C1 segment of cervical spinal cord (tissue), 14 donors: Measurements from ENCODE around the gene CBARP.

ENCODE experiments used
- DNase-seq, 14 donors: peaks; one replicate each; lab custom pipeline; 2025; lab: John Stamatoyannopoulos, UW

Gene CBARP

DNA sequence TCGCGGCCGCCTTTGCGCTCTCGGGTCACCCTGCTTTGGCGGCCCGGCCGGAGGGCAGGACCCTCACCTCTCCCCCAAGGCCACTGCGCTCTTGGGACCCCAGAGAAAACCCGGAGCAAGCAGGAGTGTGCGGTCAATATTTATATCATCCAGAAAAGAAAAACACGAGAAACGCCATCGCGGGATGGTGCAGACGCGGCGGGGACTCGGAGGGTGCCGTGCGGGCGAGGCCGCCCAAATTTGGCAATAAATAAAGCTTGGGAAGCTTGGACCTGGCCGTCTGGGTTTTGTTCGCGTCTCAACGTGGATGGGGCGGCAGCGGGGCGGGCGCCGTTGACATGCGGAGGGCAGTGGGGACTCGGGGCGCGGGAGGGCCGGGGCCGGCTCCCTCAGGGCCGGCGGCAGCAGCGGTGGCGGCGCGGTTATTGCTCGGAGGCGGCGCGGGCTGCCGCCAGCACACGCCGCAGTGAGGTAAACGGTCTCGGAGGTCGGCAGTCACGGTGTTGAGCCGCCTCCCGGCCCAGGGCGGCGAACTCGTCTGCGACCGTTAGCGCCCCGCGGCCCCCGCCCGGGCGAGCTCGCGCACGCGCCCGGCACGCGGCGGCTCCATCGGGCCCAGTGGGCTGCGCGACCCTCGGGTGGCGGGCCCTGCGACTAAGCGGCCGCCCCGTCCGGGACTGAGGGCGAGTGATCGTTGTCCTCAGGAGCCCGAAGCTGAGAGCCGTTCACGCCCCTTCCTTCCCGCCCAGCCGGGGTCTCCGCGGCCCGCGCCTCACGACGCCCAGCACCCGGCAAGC, 9.4 kb downstream of the CBARP start:
- DNase-seq, result no peak

DNA sequence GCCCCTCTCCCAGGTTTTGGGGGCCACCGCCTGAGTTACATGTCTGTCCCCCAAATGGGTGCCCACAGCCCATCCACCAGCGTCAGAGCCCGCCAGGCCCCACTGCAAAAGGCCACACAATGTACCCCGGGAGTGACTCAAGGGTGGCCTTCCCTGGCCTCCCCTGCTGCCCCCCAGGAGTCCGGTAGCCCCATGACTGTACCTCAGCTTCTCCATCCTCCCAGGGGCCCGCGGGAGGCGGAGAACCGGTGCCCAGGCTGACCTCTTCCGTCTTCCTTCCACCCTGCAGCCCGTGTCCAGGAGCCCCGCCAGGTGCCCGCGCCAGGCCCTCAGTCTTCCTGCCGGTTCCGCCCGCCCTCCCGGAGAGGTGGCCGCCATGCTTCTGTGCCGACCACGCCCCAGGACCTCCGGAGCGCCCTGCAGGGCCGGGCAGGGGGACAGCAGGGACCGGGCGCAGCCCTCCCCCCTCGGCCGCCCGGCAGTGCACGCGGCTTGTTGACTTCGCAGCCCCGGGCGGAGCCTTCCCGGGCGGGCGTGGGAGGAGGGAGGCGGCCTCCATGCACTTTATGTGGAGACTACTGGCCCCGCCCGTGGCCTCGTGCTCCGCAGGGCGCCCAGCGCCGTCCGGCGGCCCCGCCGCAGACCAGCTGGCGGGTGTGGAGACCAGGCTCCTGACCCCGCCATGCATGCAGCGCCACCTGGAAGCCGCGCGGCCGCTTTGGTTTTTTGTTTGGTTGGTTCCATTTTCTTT, 10.3 kb downstream of the CBARP start:
- DNase-seq, result no peak

DNA sequence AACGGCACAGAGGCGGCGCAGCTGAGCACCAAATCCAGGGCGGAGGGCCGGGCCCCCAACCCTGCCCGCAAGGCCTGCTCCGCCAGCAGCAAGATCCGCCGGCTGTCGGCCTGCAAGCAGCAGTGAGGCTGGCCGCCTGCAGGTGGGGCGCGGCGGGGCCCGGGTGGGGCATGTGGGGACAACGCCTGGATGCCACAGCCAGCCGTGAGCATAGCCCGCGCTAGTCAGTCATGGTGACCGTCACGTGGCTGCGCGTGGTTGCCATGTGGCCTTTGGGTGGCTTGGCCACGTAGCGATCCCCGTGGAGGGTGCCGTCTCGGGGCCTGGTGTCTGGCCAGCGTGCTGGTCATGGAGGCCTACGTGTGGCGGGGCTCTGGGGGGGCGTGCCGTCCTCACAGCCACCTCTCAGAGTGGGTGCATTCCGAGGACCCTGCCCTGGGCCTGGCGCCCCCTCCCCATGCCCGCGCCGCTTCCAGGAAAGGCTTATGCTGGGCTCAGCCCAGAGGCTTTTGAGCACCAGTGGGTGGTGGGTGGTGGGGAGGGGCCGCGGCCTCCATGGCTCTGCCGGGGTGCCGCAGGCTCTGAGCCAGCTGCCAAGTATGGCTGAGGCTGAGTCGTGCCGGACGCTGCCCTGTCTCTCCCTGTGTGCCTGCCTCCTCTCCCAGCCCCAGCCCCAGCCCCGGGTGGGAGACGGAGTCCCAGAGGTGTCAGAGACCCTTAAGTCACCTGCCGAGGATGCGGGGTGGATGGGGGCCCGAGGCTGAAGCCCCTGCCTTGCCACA, 11.1 kb downstream of the CBARP start:
- no peak for DNase-seq

DNA sequence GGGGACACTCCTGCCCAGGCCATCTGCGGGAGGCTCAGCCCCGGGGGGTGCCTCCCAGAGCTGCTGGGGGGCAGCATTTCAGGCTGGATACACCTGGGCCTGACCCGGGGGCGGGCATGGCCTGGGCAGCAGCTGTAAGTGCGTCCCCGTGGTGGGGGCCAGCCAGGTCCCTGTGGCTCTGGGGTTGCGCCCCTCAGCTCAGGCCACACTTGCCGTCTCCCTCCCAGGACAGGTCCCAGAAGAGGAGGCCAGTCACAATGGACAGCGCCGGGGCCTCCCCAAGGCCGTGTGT, 11.6 kb downstream of the CBARP start:
- no peak for DNase-seq

DNA sequence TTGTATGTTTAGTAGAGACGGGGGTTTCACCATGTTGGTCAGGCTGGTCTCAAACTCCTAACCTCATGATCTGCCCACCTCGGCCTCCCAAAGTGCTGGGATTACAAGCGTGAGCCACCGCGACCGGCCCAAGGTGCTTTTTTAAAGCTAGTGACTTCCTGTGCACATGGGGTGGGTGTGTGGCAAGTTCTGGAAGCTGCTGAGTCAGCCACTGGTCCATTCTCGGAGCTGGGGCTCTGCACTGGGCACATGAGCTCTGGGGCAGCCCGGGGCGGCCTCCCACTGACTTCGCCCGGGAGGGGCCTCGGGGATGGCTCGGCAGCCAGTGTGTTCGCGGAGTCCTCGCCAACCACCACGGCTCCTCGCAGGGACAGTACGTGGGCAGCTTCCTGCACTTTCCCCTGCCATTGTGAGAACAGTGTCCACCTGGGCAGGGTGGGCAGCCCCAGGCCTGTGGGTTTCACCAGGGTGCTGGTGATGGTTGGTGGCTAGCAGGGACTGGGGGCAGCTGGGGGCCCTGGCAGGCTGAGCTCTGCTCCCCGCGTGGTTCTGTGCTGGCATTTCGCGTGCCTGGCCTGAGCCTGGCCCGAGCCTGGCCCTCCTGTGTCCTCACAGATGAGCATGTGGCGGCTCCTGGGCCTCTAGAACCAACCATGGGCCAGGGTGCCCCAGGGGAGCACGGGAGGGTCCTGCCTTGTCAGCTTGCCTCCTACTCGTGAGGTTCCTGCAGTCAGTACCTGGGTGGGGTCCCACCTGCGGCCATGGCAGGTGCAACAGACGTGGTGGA, 12.2 kb downstream of the CBARP start:
- peak in 2 of 14 donors; percentile 6 to 47 for DNase-seq

DNA sequence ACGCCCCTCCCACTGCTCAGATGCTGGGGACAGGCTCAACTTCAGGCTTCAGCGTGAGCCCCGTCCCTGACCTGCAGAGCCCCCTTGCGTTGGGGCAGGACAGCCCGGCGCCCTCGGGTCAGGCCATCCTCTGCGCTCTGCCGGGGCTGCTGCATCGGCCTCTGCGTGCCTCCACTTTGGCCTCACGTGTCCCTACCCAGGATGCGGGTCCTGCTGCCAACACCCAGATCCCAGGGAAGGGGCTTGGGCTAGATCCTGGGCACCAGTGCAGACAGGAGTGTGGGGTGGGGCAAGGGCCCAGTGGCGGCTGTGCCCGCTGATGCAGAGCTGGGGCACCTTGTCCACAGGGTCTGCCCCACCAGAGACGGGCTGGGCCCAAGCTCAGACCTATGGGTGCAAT, 13.0 kb downstream of the CBARP start:
- DNase-seq, result no peak

DNA sequence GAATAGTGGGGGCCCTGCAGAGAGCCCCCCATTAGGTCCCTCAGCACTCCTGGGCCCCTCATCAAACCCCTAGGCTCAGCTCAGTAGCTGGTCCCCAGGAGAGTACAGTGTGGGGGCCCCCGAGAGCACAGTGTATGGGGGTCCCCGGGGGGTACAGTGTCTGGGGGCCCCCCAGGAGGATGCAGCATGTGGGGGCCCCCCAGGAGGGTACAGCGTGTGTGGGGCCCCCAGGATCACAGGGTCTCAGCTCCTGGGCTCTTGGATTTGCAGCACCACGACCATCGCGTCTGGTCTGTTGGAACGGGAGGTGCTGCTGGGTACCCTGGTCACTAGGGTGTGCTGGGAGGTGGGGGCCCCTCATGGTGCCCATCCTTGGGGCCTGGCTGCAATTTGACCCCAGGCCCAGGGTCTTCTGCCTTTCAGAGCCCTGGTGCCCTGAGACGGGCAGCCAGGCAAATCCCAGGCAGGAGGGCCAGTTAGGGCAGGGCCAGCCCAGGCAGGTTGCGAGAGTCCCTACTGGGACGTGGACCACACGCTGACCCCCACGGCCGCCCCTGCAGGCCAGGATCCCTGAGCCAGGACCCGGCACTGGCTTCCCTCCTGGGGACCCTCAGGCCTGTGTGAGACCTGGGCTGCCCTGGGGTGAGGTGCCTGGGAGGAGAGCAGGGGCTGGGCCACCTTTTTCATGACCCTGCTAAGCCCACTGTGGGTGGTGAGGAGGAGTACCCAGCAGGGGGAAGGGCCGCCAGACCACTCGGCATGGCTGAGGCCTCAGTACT, 13.6 kb downstream of the CBARP start:
- DNase-seq, result no peak

DNA sequence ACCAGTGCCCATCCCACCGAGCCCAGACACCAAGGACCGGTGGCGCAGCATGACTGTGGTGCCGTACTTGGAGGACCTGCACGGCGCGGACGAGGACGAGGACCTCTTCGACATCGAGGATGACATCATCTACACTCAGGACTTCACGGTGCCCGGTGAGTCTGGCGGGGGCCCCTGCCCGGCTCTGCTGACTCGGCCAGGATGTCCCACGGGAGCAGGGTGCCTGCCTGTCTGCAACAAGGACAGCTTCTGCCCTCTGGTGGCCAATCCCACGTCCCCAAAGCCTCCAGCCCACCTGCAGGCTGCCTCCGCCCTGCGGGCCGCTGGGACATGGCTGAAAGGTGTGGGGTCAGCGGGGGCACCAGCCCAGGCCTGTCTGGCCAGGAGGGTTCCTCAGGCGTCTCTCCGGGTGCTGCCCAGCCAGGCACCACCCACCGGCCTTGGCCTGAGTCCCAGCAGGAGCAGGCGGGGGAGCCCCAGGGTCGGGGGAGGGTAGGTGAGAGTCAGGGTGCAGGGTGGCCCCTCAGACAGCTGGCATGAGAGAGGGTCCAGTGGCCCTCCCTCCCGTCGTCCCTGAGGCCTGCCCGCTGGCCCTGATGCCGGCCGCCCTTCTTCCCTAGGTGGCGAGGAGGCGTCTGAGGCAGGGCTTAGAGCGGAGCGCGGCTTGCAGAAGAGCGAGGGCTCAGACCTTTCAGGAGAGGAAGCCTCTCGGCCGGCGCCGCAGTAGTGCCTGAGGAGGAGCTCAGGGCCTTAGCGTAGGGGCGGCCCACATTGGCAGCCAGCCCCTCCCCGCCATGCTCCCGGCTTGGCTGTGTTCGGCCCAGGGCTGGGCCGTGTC, 14.6 kb downstream of the CBARP start:
- DNase-seq, result peak in 1 of 14 donors; percentile 30

DNA sequence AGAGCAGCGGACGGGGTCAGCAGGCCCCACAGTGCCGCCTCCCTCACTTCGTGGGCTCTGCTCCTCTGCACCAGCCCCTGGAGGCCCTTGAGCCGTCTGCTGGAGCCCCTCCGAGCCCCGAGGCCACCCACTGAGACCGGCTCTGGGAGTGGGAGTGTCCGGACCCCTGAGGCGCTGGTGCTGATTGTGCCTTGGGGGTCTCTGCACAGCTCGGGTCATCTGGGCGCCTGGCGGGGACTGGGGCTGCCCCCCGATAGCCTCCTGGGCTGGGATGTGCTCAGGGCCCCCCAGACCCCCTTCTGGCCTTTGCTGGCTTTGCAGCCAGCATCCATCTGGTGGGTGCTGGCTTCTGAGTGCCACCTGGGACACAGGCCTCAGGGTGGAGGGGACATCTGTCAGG, 15.4 kb downstream of the CBARP start:
- DNase-seq, result no peak

DNA sequence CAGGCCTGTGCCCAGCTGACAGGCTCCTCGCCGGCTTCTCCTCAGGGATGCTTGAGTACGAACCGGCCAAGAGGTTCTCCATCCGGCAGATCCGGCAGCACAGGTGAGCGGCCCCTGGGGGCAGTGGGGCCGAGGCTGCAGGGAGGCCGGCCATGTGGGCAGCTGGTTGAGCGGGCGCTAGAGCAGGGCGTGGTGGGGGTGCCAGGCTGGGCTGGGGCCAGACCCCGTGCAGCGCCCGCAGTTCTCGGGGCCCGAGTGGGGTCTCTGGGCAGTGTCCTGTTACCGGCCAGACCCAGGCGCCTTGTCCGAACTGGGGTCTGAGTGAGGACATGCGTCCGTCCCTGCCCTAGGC, 15.9 kb downstream of the CBARP start:
- DNase-seq, result no peak

DNA sequence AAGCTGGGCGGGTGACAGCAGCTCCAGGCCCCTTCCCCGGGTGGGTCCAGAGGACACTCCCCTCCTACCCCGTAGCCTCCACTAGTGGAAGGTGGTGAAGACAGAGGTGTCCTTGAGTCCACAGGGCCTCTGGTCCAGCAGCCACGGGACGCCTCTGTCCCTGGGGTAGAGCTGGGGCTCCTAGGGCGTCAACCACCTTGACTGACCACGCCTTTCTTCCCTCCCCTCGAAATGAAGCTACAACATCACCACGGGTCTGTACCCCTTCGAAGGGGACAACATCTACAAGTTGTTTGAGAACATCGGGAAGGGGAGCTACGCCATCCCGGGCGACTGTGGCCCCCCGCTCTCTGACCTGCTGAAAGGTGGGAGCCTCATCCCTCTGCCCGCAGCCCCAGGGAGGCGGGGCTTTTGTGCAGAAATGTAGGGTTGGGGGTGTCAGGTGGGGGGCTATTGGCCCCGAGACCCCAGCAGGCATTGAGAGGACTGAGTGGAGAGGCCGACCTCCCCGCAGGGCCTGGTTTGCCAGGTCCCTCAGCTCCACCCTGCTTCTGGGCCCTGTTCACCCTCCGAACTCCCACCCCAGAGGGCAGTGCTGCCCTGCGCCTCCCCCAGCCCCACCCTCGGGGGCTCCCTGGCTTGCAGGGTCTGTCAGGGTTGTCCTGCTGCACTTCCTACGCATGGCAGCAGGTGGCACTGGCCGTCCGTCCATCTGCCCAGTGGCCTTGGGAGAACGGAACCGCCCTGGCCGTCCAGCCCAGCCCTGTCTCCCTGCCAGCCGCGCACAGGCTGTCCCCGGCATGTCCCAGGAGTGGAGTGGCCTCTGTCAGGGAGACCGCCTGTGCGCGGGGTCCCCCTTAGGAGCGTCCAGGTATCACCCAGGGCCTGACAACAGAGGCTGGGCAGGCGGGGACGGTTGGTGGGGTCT, 16.6 kb downstream of the CBARP start:
- peak in 10 of 14 donors; percentile 12 to 77 (median 44) for DNase-seq

DNA sequence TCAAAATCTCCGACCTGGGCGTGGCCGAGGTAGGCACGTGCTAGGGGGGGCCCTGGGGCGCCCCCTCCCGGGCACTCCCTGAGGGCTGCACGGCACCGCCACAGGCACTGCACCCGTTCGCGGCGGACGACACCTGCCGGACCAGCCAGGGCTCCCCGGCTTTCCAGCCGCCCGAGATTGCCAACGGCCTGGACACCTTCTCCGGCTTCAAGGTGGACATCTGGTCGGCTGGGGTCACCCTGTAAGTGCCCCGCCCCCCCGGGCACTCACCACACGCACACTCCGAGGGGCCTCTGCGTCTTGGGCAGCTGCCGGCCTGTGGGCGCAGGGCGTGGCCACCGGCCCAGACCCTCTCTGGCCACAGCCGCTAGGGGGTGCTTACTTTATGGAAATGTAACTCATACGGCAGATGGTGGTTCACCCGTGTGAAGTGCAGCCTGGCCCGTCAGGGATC, 17.3 kb downstream of the CBARP start:
- DNase-seq, result no peak

DNA sequence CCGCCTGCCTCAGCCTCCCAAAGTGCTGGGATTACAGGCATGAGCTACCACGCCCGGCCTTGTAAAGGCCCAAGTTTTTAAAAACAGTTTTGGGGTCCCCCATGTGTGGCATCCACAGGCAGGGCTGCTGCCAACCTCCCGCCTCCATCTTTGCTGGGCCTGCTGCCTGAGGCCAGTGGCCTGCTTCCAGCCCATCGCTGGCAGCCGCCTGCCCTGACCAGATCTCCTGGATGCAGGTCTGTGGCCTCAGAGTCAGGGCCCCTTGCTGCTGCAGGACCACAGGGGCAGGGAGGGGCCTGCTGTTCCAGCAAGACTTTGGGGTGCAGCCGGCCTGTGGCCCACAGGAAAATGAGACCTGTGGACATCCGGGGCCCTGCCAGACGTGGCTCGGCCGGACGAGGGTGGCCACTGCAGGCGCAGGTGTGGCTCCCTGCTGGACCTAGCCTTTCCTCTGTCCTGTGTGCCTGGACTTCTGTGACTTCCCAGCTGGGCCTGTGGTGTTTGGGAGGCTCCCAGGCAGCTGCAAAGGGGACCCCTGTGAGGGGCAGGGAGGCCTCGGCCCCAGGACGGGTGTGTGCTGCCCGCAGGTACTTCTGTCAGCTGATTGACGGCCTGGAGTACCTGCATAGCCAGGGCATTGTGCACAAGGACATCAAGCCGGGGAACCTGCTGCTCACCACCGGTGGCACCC, 17.9 kb downstream of the CBARP start:
- DNase-seq, result peak in 1 of 14 donors; percentile 34

DNA sequence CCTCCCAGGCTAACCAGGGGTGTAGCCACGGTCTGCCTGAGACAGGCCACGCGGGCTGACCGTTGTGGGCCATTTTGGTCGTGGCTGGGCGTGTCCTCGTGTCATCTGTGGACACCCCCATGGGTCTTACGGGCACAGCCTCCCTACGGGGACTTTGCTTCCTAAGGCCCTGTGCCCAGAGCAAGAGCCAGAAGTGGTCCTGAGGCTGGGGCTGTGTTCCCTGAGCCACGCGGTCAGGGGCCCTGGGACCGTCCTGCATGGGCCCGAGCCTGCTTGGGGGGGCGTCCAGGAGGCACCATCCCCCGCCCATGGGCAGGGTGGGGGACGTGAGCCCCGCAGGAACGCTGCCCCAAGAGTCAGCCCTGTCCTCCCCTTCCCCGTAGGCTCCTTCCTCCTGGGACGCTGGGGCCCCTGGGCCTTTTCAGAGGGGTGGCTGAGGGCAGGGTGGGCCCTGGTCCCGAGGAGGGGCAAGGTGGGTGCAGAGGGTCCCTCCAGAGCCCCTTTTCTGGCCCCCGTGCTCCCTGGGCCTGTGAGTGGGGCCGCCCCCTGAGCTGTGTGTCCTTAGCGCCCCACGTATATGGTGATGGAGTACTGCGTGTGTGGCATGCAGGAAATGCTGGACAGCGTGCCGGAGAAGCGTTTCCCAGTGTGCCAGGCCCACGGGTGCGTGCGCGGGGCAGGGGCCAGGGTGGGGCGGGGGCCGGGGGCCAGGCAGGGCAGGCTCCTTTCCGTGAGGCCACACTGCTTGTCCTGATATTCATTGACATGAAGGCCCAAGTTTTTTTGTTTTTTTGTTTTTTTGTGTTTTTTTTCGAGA, 18.8 kb downstream of the CBARP start:
- DNase-seq, result no peak

DNA sequence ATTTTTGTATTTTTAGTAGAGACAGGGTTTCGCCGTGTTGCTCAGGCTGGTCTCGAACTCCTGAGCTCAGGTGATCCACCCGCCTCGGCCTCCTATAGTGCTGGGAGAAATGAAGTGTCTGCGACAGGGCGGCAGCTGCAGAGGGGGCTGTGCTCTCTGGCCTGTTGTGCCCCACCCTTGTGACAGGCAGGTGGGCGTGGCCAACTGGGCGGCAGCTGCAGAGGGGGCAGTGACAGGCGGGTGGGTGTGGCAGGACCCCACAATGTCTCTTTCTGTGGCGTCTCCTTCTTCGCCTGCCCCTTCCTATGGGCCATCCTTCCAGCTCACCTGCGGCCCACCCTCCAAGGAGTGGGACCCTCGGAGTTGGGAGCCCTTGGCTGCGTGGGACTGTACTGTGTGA, 20.4 kb downstream of the CBARP start:
- no peak for DNase-seq

DNA sequence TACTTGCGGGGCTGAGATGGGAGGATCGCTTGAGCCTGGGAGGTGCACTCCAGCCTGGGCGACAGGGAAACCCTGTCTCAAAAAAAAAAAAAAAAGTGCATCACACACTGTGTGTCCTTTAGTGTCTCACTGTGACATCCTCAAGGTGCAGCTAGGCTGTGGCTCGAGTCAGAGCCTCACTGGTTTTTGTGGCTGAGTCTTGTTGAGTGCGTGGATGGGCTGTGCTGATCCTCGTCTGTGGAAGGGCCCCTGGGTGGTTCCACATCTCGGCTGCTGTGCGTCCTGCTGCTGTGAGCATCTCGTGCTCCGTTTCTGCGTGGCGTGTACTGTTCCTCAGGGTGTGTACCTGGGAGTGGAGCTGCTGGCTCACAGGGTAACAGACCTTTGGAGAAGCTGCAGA, 21.0 kb downstream of the CBARP start:
- no peak for DNase-seq
